Mesenchymal stem cell (in vitro differentiated cells and primary cell): ENCODE data around the gene IDI2.
A peak's percentile ranks its signal among the peaks of the same experiment; 100 is the strongest.

Experiments
- DNase-seq: peaks from one replicate; pipeline ENCODE4 v3.0.0-alpha.2; 2013
- H2AFZ ChIP-seq: one replicate; pipeline ENCODE4 v1.6.1; 2013; ENCODE audit warnings: low read depth, mild to moderate bottlenecking, control low read depth, inconsistent platforms, low read length, moderate library complexity
- H2AK5ac ChIP-seq: 2 replicates; pipeline ENCODE4 v1.6.1; 2013; ENCODE audit warnings: low read length, moderate library complexity, mild to moderate bottlenecking, inconsistent platforms; ENCODE audit not compliant: severe bottlenecking
- H2BK120ac ChIP-seq: one replicate; pipeline ENCODE4 v1.6.1; 2013; ENCODE audit warnings: low read depth, mild to moderate bottlenecking, inconsistent platforms, low read length, moderate library complexity
- H2BK12ac ChIP-seq, 2 experiments: one replicate each; pipeline ENCODE4 v1.6.1; 2013; ENCODE audit warnings: inconsistent platforms in 2 of 2, low read length in 2 of 2, mild to moderate bottlenecking in 2 of 2, moderate library complexity in 2 of 2, control low read depth in 1 of 2
- H2BK15ac ChIP-seq: one replicate; pipeline ENCODE4 v1.6.1; 2013; ENCODE audit warnings: mild to moderate bottlenecking, low read depth, inconsistent platforms; ENCODE audit not compliant: poor library complexity, severe bottlenecking
- H2BK5ac ChIP-seq: 2 replicates; pipeline ENCODE4 v1.6.1; 2013; ENCODE audit warnings: low read depth, mild to moderate bottlenecking, low read length, control low read depth, inconsistent platforms; ENCODE audit not compliant: poor library complexity, severe bottlenecking
- H3K14ac ChIP-seq, 2 experiments: one replicate each; pipeline ENCODE4 v1.6.1; 2013; ENCODE audit warnings: inconsistent platforms in 2 of 2, low read length in 2 of 2, control low read depth in 1 of 2, mild to moderate bottlenecking in 1 of 2, moderate library complexity in 1 of 2
- H3K18ac ChIP-seq, 2 experiments: one replicate each; pipeline ENCODE4 v1.6.1; 2013; ENCODE audit warnings: inconsistent platforms in 2 of 2, low read length in 2 of 2, control low read depth in 1 of 2, low read depth in 1 of 2, mild to moderate bottlenecking in 1 of 2
- H3K23ac ChIP-seq, 2 experiments: one replicate each; pipeline ENCODE4 v1.6.1; 2013; ENCODE audit warnings: inconsistent platforms in 2 of 2, low read length in 2 of 2, mild to moderate bottlenecking in 2 of 2, moderate library complexity in 2 of 2, control low read depth in 1 of 2
- H3K27ac ChIP-seq: 2 replicates; pipeline ENCODE4 v1.5.1; 2013; ENCODE audit warnings: mild to moderate bottlenecking, moderate library complexity, low read length, control low read depth, inconsistent platforms; ENCODE audit not compliant: poor library complexity, severe bottlenecking
- H3K27me3 ChIP-seq, 2 experiments: 2 replicates each; pipeline versions ENCODE4 v1.6.1 to v1.7.0; 2013; ENCODE audit warnings: low read length in 2 of 2, mild to moderate bottlenecking in 2 of 2, moderate library complexity in 2 of 2, control low read depth in 1 of 2, inconsistent platforms in 1 of 2; ENCODE audit not compliant: control insufficient read depth in 1 of 2, insufficient read depth in 1 of 2
- H3K36me3 ChIP-seq, 2 experiments: 2 replicates each; pipeline versions ENCODE4 v1.6.1 to v1.7.0; 2013; ENCODE audit warnings: low read length in 2 of 2, control low read depth in 1 of 2, inconsistent platforms in 1 of 2, low read depth in 1 of 2, mild to moderate bottlenecking in 1 of 2; ENCODE audit not compliant: insufficient read depth in 2 of 2, control insufficient read depth in 1 of 2
- H3K4ac ChIP-seq, 2 experiments: one replicate each; pipeline ENCODE4 v1.6.1; 2013; ENCODE audit warnings: inconsistent platforms in 2 of 2, low read length in 2 of 2, mild to moderate bottlenecking in 2 of 2, moderate library complexity in 2 of 2, control low read depth in 1 of 2, low read depth in 1 of 2
- H3K4me1 ChIP-seq: 2 replicates; pipeline ENCODE4 v1.6.1; 2013; ENCODE audit warnings: low read depth, low read length, control low read depth; ENCODE audit not compliant: control insufficient read depth, insufficient read depth
- H3K4me2 ChIP-seq: 2 replicates; pipeline ENCODE4 v1.6.1; 2013; ENCODE audit warnings: low read length, mild to moderate bottlenecking, inconsistent platforms; ENCODE audit not compliant: poor library complexity, severe bottlenecking
- H3K4me3 ChIP-seq, 2 experiments: 2 replicates each; pipeline versions ENCODE4 v1.5.1 to v1.7.0; 2013; ENCODE audit warnings: low read length in 2 of 2, mild to moderate bottlenecking in 2 of 2, control low read depth in 1 of 2, low read depth in 1 of 2; ENCODE audit not compliant: insufficient read depth in 1 of 2
- H3K79me1 ChIP-seq: replicated peaks from 2 replicates; pipeline ENCODE4 v1.6.1; 2013; ENCODE audit warnings: mild to moderate bottlenecking, control low read depth, low read length, inconsistent platforms; ENCODE audit not compliant: poor library complexity, severe bottlenecking
- H3K9ac ChIP-seq: 2 replicates; pipeline ENCODE4 v1.7.0; 2013; ENCODE audit warnings: mild to moderate bottlenecking, low read length, moderate library complexity
- H3K9me3 ChIP-seq: 2 replicates; pipeline ENCODE4 v1.7.0; 2013; ENCODE audit warnings: mild to moderate bottlenecking, low read length; ENCODE audit not compliant: control insufficient read depth
- H4K8ac ChIP-seq: one replicate; pipeline ENCODE4 v1.6.1; 2013; ENCODE audit warnings: inconsistent platforms, mild to moderate bottlenecking, low read length, moderate library complexity
- H4K91ac ChIP-seq: one replicate; pipeline ENCODE4 v1.6.1; 2013; ENCODE audit warnings: mild to moderate bottlenecking, low read length, inconsistent platforms
- WGBS: methylation state at CpG from one replicate; pipeline ENCODE4 v1.1.7; 2013; ENCODE audit warnings: mixed read lengths; 5-methylcytosine and 5-hydroxymethylcytosine counted together

The IDI2 gene

DNA sequence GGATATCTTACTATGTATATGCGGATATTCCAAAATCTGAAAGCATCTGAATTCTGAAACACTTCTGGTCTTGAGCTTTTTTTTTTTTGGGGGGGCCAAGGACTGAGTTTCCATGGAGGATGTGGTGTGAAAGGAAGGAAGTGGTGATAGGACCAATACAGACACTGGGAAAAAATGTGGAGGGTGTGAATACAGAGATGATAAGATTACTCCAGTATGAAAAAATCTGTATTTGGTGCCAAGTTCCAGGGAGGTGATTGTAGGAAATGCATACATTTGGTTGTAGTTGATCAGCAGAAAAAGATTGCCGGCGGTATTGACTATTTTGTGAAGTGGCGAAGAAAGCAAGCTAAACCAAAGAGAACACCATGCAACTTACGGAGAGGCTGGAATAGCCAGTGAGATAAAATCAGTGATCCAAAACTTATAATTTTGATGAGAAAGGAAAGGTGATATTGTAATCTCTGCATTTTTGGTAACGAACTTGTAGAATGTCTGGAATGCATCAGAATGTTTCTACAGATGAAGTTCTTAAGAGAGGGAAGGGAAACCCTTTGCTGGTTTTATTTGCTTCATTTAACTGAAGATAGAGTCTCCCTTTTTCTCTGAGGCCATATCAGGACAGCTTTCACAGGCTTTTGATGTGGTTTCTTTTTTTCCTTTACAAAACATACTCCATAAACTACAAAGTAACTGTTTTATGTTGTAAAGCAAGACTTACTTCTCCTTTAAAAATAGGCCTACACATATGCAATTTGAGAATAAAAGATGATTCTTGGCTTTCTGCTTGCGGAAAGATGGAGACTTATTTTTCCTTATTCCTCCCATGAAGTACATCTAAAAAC, 36.5 kb upstream of the IDI2 start:
- Histone ChIP-seq H4K91ac (no peak overlapping the region), H2BK15ac (no peak overlapping the region), H3K4me3 (no peak overlapping the region), H3K36me3 (peaks cover 8 to 24% of the 10 kb centered on the region in 2 experiments), H3K27ac (peak overlapping the region; percentile 39), H2BK120ac (no peak overlapping the region), H3K4me2 (no peak overlapping the region), H3K4me1 (peaks cover 7% of the 10 kb centered on the region), H2AK5ac (no peak overlapping the region), H3K9ac (no peak overlapping the region), H3K23ac (no peak overlapping the region), H3K18ac (no peak overlapping the region), H3K9me3 (no peaks in the 10 kb centered on the region), H4K8ac (no peak overlapping the region), H3K14ac (no peak overlapping the region), H2BK12ac (no peak overlapping the region), H3K27me3 (no peaks in the 10 kb centered on the region), H3K79me1 (peaks cover 25% of the 10 kb centered on the region), H2AFZ (no peak overlapping the region), H3K4ac (no peak overlapping the region), H2BK5ac (no peak overlapping the region)
- WGBS = 87% methylated on average over 6 of the region's 7 CpGs
- DNase-seq = no peak

DNA sequence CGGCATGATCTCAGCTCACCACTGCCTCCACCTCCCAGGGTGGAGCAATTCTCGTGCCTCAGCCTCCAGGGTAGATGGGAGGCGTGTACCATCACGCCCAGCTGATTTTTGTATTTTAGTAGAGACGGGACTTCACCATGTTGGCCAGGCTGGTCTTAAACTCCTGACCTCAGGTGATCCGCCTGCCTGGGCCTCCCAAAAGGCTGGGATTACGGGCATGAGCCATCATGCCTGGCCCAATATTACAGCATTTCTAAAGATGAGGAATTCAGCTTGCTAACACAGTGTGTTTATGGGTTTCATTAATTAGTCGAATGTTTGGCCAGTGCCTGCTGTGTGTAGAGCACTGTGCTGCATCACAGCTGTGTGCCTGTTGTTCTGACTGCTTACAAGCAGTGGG, 34.2 kb upstream of the IDI2 start:
- no peak overlapping the region for H2AFZ ChIP-seq
- no peak overlapping the region for H3K14ac ChIP-seq
- no peak overlapping the region for H2BK15ac ChIP-seq
- no peak overlapping the region for H3K27ac ChIP-seq
- H3K9ac ChIP-seq = no peak overlapping the region
- H2BK120ac ChIP-seq = no peak overlapping the region
- H3K23ac ChIP-seq = no peak overlapping the region
- peaks cover 21% of the 10 kb centered on the region for H3K79me1 ChIP-seq
- DNase-seq = no peak
- H4K91ac ChIP-seq = no peak overlapping the region
- no peak overlapping the region for H3K4me2 ChIP-seq
- H3K4me1 ChIP-seq = peaks cover 7% of the 10 kb centered on the region
- H4K8ac ChIP-seq = no peak overlapping the region
- H3K18ac ChIP-seq = no peak overlapping the region
- no peaks in the 10 kb centered on the region for H3K9me3 ChIP-seq
- no peak overlapping the region for H3K4me3 ChIP-seq
- H2AK5ac ChIP-seq = no peak overlapping the region
- WGBS = 93% methylated on average over 8 of the region's 8 CpGs
- H3K36me3 ChIP-seq = peaks cover 8 to 24% of the 10 kb centered on the region in 2 experiments
- H3K27me3 ChIP-seq = no peaks in the 10 kb centered on the region
- H2BK5ac ChIP-seq = no peak overlapping the region
- no peak overlapping the region for H3K4ac ChIP-seq
- no peak overlapping the region for H2BK12ac ChIP-seq

DNA sequence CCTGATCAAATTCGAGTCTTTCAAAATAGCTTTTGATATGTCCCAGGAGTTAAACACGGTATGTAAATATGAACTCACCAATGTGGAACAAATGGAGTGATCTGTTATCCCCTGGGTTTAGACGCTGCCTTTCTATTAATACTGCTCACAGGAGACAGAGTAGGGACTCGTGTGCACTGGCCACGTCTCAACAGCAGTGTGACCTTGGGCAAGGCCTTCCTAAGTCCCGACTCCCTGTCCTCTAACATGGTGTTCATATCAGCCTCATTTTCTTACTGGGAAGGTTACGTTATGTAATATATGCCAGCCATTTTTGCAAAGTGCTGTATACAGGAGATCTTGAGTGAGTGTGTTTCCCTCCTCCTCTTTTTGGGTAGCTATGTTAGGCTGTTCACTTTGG, 32.4 kb upstream of the IDI2 start:
- H3K4me2 ChIP-seq = peak overlapping the region; percentile 25
- no peak overlapping the region for H2BK120ac ChIP-seq
- peak overlapping the region; percentile 95 for H3K9ac ChIP-seq
- no peak overlapping the region for H4K8ac ChIP-seq
- no peak overlapping the region for H3K18ac ChIP-seq
- peaks cover 10% of the 10 kb centered on the region for H3K4me1 ChIP-seq
- H2BK5ac ChIP-seq = no peak overlapping the region
- H2BK12ac ChIP-seq = no peak overlapping the region
- no peak overlapping the region for H3K27ac ChIP-seq
- no peak overlapping the region for H2AFZ ChIP-seq
- H3K27me3 ChIP-seq = no peaks in the 10 kb centered on the region
- WGBS = 92% methylated on average over 6 of the region's 7 CpGs
- H3K23ac ChIP-seq = no peak overlapping the region
- no peak overlapping the region for H2AK5ac ChIP-seq
- H3K4ac ChIP-seq = no peak overlapping the region
- peaks cover 8% of the 10 kb centered on the region for H3K79me1 ChIP-seq
- peak overlapping the region in 1 of 2 experiments; percentile 98 for H3K4me3 ChIP-seq
- H4K91ac ChIP-seq = no peak overlapping the region
- H3K14ac ChIP-seq = no peak overlapping the region
- no peak for DNase-seq
- no peak overlapping the region for H2BK15ac ChIP-seq
- H3K9me3 ChIP-seq = no peaks in the 10 kb centered on the region
- peaks cover 5 to 21% of the 10 kb centered on the region in 2 experiments for H3K36me3 ChIP-seq

DNA sequence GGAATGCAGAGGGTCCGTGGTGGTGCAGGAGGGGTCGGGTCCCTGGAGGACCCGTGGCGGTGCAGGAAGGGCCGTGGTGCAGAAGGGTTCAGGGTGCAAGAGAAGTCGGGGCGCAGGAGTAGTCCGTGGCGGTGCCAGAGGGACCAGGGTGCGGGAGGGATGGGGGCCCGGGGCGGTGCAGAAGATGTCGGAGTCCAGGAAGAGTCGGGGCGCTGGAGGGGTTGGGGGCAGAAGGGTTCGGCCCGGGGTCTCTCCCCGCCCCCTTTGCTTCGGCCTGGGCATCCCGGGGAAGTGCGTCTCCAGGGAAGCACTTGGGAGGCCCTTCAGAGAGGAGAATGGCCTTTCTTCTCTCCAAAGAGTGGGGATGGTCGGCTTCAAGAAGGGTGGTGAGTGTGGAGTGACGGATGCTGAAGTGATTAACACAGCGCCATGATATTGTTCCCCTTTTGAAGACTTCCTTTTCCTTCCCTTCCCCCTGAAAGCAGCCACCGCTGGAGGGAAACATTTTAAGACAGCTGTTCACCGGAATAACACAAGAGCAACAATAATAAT, 31.5 kb upstream of the IDI2 start:
- Histone ChIP-seq H3K79me1 (peaks cover 5% of the 10 kb centered on the region), H3K27me3 (no peaks in the 10 kb centered on the region), H3K23ac (peak overlapping the region in 1 of 2 experiments; percentile 97), H2BK120ac (no peak overlapping the region), H3K36me3 (peaks cover 7 to 27% of the 10 kb centered on the region in 2 experiments), H4K8ac (peak overlapping the region; percentile 98), H3K9ac (peak overlapping the region; percentile 95), H3K18ac (peak overlapping the region; percentile 73 to 87), H3K9me3 (no peaks in the 10 kb centered on the region), H2BK15ac (no peak overlapping the region), H3K14ac (peak overlapping the region in 1 of 2 experiments; percentile 91), H4K91ac (peak overlapping the region; percentile 57), H3K4me3 (peak overlapping the region; percentile 98 to 100), H2BK5ac (no peak overlapping the region), H3K4me2 (peak overlapping the region; percentile 86), H3K4me1 (peaks cover 10% of the 10 kb centered on the region), H2BK12ac (no peak overlapping the region), H2AFZ (peak overlapping the region; percentile 87), H2AK5ac (no peak overlapping the region), H3K27ac (no peak overlapping the region), H3K4ac (peak overlapping the region; percentile 46 to 77)
- 0% methylated on average over 18 of the region's 26 CpGs for WGBS
- DNase-seq = peak; percentile 50
